MM.1S (cell line): ENCODE measurements around the gene CIAO1.
"Not testable (repeated sequence)": the region's sequence is repeated elsewhere in the genome, so short reads cannot be mapped to it uniquely, and the experiment has no call there.

ENCODE experiments used
- DNase-seq: peaks from one replicate; pipeline ENCODE4 v3.0.0-alpha.2; 2015
- H2AFZ ChIP-seq: fragments of 300-600 bp; sonication (generic); 2 replicates; pipeline ENCODE4 v1.6.0; 2016; ENCODE audit warnings: antibody characterized with exemption, low read length
- H3F3A ChIP-seq: fragments of 300-600 bp; sonication (generic); 2 replicates; pipeline ENCODE4 v1.6.1; 2016; ENCODE audit warnings: mild to moderate bottlenecking, antibody characterized with exemption, low read length, moderate library complexity, mixed read lengths; ENCODE audit not compliant: insufficient read depth
- H3K27ac ChIP-seq: fragments of 300-600 bp; sonication (generic); 2 replicates; pipeline ENCODE4 v1.5.1; 2016; ENCODE audit warnings: mild to moderate bottlenecking, low read length
- H3K27me3 ChIP-seq: fragments of 300-600 bp; sonication (generic); replicated peaks from 2 replicates; pipeline ENCODE4 v1.6.0; 2016; ENCODE audit warnings: low read length; ENCODE audit not compliant: insufficient read depth
- H3K36me3 ChIP-seq: fragments of 300-600 bp; sonication (generic); replicated peaks from 2 replicates; pipeline ENCODE4 v1.6.1; 2016; ENCODE audit warnings: mild to moderate bottlenecking, low read length, mixed read lengths; ENCODE audit not compliant: insufficient read depth
- H3K4me1 ChIP-seq: fragments of 300-600 bp; sonication (generic); 2 replicates; pipeline ENCODE4 v1.6.1; 2016; ENCODE audit warnings: low read length, mixed read lengths
- H3K4me2 ChIP-seq: fragments of 300-600 bp; sonication (generic); 2 replicates; pipeline ENCODE4 v1.6.0; 2016; ENCODE audit warnings: low read depth, low read length
- H3K4me3 ChIP-seq: fragments of 300-600 bp; sonication (generic); 2 replicates; pipeline ENCODE4 v1.5.1; 2016; ENCODE audit warnings: low read length, mixed read lengths
- H3K79me2 ChIP-seq: fragments of 300-600 bp; sonication (generic); 2 replicates; pipeline ENCODE4 v1.6.1; 2016; ENCODE audit warnings: mixed run types, low read length, mixed read lengths
- H3K9ac ChIP-seq: fragments of 300-600 bp; sonication (generic); 2 replicates; pipeline ENCODE4 v1.6.1; 2016; ENCODE audit warnings: low read length, mixed read lengths
- H3K9me2 ChIP-seq: fragments of 300-600 bp; sonication (generic); replicated peaks from 2 replicates; pipeline ENCODE4 v1.6.1; 2016; ENCODE audit warnings: mild to moderate bottlenecking, low read length, mixed read lengths; ENCODE audit not compliant: insufficient read depth
- H3K9me3 ChIP-seq: fragments of 300-600 bp; sonication (generic); replicated peaks from 2 replicates; pipeline ENCODE4 v1.6.1; 2016; ENCODE audit warnings: mild to moderate bottlenecking, low read length, mixed read lengths; ENCODE audit not compliant: insufficient read depth
- H4K20me1 ChIP-seq: fragments of 300-600 bp; sonication (generic); 2 replicates; pipeline ENCODE4 v1.6.1; 2016; ENCODE audit warnings: mild to moderate bottlenecking, low read length, moderate library complexity, mixed read lengths; ENCODE audit not compliant: insufficient read depth
- EZH2 ChIP-seq: fragments of 300-600 bp; sonication (generic); optimal IDR thresholded peaks from 2 replicates; pipeline ENCODE3; 2017; ENCODE audit warnings: low read depth, mild to moderate bottlenecking, antibody characterized with exemption, low read length, mixed read lengths
- EZH2phosphoT487 ChIP-seq: fragments of 300-600 bp; sonication (generic); IDR thresholded peaks from 2 replicates; pipeline ENCODE4 v1.6.1; 2018; ENCODE audit warnings: antibody characterized with exemption, low read length
- TF ChIP-seq, protein P1 (sequence below): fragments of 300-600 bp; sonication (generic); IDR thresholded peaks from 2 replicates; pipeline ENCODE4 v1.5.1; 2016; ENCODE audit warnings: antibody characterized with exemption, low read length, mixed read lengths

CIAO1 gene

DNA sequence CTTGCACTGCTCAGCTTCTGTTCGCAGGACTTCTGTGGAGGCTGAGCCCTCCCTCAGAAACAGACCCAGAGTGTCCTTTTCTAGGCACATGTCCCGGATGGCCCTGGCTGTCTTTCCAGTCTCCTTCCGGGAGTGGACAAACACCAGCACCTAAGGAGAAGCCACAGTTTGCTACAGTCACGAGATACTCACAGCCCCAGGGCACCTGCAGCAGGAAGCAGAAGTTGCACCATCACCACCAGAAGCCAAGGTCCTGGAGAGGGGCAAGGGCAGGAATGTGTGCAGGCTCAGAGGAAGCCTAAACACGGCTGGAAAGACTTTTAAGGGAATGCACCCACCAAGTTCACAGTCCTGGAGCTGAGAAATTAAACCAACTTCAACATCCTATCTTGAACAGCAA, 25.7 kb downstream of the CIAO1 start:
- no peak for DNase-seq
- H3K36me3 ChIP-seq = peaks cover 28% of the 10 kb centered on the region
- H3K9ac ChIP-seq = no peak overlapping the region
- H3F3A ChIP-seq = no peaks in the 10 kb centered on the region
- no peak overlapping the region for H3K4me2 ChIP-seq
- H3K27ac ChIP-seq = no peak overlapping the region
- no peaks in the 10 kb centered on the region for H3K9me2 ChIP-seq
- no peak overlapping the region for H2AFZ ChIP-seq
- TF ChIP-seq, protein P1, sequence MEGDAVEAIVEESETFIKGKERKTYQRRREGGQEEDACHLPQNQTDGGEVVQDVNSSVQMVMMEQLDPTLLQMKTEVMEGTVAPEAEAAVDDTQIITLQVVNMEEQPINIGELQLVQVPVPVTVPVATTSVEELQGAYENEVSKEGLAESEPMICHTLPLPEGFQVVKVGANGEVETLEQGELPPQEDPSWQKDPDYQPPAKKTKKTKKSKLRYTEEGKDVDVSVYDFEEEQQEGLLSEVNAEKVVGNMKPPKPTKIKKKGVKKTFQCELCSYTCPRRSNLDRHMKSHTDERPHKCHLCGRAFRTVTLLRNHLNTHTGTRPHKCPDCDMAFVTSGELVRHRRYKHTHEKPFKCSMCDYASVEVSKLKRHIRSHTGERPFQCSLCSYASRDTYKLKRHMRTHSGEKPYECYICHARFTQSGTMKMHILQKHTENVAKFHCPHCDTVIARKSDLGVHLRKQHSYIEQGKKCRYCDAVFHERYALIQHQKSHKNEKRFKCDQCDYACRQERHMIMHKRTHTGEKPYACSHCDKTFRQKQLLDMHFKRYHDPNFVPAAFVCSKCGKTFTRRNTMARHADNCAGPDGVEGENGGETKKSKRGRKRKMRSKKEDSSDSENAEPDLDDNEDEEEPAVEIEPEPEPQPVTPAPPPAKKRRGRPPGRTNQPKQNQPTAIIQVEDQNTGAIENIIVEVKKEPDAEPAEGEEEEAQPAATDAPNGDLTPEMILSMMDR = no peak
- TF ChIP-seq EZH2 (no peak), EZH2phosphoT487 (no peak)
- no peak overlapping the region for H3K4me3 ChIP-seq
- no peaks in the 10 kb centered on the region for H3K9me3 ChIP-seq
- H3K79me2 ChIP-seq = no peaks in the 10 kb centered on the region; the same call in 1 of the 2 replicates
- no peaks in the 10 kb centered on the region for H3K27me3 ChIP-seq
- no peaks in the 10 kb centered on the region for H3K4me1 ChIP-seq
- no peaks in the 10 kb centered on the region for H4K20me1 ChIP-seq

DNA sequence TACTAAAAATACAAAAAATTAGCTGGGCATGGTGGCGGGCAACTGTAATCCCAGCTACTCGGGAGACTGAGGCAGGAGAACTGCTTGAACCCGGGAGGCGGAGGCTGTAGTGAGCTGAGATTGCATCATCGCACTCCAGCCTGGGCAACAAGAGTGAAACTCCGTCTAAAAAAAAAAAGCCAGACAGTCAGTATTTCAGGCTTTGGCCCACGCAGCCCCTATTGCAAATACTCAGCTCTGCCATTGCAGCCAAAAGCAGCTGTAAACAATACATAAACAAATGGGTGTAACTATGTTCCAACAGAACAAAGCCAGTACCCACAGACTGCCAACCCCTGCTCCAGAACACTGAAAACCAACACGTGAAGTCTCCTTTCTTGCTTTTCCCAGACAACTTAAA, 28.2 kb downstream of the CIAO1 start:
- not testable (repeated sequence) for H2AFZ ChIP-seq, H3K9ac ChIP-seq, H3K9me2 ChIP-seq, H3K4me3 ChIP-seq, H3K4me1 ChIP-seq, H3K4me2 ChIP-seq, H3K9me3 ChIP-seq, H3K79me2 ChIP-seq, DNase-seq, H3F3A ChIP-seq, H4K20me1 ChIP-seq, H3K27me3 ChIP-seq, H3K27ac ChIP-seq
- H3K36me3 ChIP-seq = peaks cover 40% of the 10 kb centered on the region

DNA sequence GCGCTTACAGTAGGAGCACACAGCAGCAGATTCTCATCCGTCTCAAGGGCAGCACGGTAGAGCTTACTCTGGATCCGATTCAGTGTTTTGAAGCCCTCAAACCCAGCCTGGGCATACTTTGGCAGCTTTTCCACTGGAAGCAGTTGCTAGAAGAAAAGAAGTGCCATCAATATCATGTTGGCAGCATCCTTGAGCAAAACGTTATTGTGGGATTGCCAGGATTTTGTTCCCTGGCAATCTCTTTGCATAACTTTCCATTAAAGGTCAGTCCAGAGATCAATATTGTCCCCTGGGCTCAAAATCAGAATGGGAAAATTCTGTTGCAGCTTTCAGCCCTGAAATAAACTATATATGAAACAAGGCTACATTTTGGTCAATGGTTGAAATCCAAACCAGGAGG, 30.9 kb downstream of the CIAO1 start:
- H2AFZ ChIP-seq = no peak overlapping the region
- no peak for DNase-seq
- peaks cover 47% of the 10 kb centered on the region for H3K36me3 ChIP-seq

DNA sequence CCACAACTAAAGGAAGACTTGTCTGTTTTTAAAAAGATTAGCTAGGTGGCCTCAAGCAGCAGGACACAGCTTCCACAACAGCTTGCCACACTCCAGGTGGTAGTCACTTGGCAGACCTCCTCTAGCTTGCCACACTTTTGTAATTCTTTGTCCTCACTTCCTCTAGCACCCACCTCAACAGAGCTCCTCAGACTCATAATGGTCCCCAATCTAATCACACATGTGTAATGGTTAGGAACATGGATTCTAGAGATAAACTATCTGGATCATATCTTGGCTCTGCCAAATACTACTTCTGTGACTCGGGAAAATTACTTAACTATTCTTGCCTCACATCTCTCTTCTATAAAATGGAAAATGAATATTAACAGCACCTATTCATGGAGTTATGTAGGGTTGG, 35.8 kb downstream of the CIAO1 start:
- no peak overlapping the region for H3K9ac ChIP-seq
- no peaks in the 10 kb centered on the region for H3F3A ChIP-seq
- H3K79me2 ChIP-seq = peaks cover 72% of the 10 kb centered on the region
- peaks cover 16% of the 10 kb centered on the region for H3K4me1 ChIP-seq
- DNase-seq = no peak
- H3K9me3 ChIP-seq = no peaks in the 10 kb centered on the region
- H3K9me2 ChIP-seq = no peaks in the 10 kb centered on the region
- no peak overlapping the region for H3K4me2 ChIP-seq
- no peak overlapping the region for H3K27ac ChIP-seq
- no peaks in the 10 kb centered on the region for H4K20me1 ChIP-seq
- no peaks in the 10 kb centered on the region for H3K27me3 ChIP-seq
- no peak overlapping the region for H3K4me3 ChIP-seq
- TF ChIP-seq EZH2phosphoT487 = no peak
- TF ChIP-seq, protein P1 = no peak
- H3K36me3 ChIP-seq = peaks cover 36% of the 10 kb centered on the region
- no peak overlapping the region for H2AFZ ChIP-seq

More for the DNA sequence above, 30.9 kb downstream of the CIAO1 start:
- Histone ChIP-seq H3F3A (no peaks in the 10 kb centered on the region), H3K9me2 (no peaks in the 10 kb centered on the region), H3K27me3 (no peaks in the 10 kb centered on the region), H3K27ac (no peak overlapping the region), H3K4me3 (no peak overlapping the region), H3K4me2 (no peak overlapping the region), H3K4me1 (no peaks in the 10 kb centered on the region), H4K20me1 (no peaks in the 10 kb centered on the region), H3K9me3 (no peaks in the 10 kb centered on the region), H3K79me2 (peaks cover 27% of the 10 kb centered on the region), H3K9ac (no peak overlapping the region)
- TF ChIP-seq, protein P1 = no peak
- no peak for TF ChIP-seq EZH2
- no peak for TF ChIP-seq EZH2phosphoT487
